Body of pancreas (tissue), 4 donors: ENCODE data around the gene VSX1. TPM values are rescaled to one million over a fixed set of nuclear protein-coding genes. Genes with fewer than 3 reads are reported as not detected.

ENCODE experiments used
- ATAC-seq: fragments of 150-250 bp; one replicate; pipeline ENCODE4 v1.9.1; 2016
- DNase-seq, 4 donors: peaks; one replicate each; pipeline ENCODE4 v3.0.0-alpha.2; 2019
- H3K27ac ChIP-seq, 4 donors: fragments of 200-600 bp; sonication (generic); 1 replicate in 3 of 4; 2 replicates in 1 of 4; pipeline versions ENCODE4 v1.5.1 to v1.6.1; 2016 to 2019; ENCODE audit warnings: mild to moderate bottlenecking in 1 of 4, mixed read lengths in 1 of 4, moderate library complexity in 1 of 4
- H3K27me3 ChIP-seq, 2 donors: fragments of 200-600 bp; sonication (generic); one replicate each; pipeline ENCODE4 v1.6.0; 2016; ENCODE audit warnings: mild to moderate bottlenecking in 1 of 2
- H3K36me3 ChIP-seq, 2 donors: fragments of 200-600 bp; sonication (generic); replicated peaks in 1 of 2; 2 replicates each; pipeline ENCODE4 v1.5.1; 2016; ENCODE audit warnings: low read depth in 2 of 2; ENCODE audit not compliant: insufficient read depth in 1 of 2
- H3K4me1 ChIP-seq: fragments of 200-600 bp; sonication (generic); one replicate; pipeline ENCODE4 v1.6.0; 2016
- H3K4me3 ChIP-seq, 2 donors: fragments of 200-600 bp; sonication (generic); 1 replicate in 1 of 2; 2 replicates in 1 of 2; pipeline ENCODE4 v1.5.1; 2016 to 2019
- H3K9me3 ChIP-seq, 3 donors: fragments of 200-600 bp; sonication (generic); 1 replicate in 2 of 3; 2 replicates in 1 of 3; pipeline ENCODE4 v1.5.1; 2016
- POLR2A ChIP-seq, 3 donors: fragments of 450-650 bp; IDR thresholded peaks; one replicate each; pipeline ENCODE4 v1.6.1; 2016; ENCODE audit warnings: antibody characterized with exemption in 3 of 3, mild to moderate bottlenecking in 2 of 3
- WGBS, 2 donors: methylation state at CpG; one replicate each; pipeline ENCODE4 v1.1.5; 2017; 5-methylcytosine and 5-hydroxymethylcytosine counted together
- intact Hi-C: fragments of 100-400 bp; cut with DNase I; formaldehyde crosslinking; loops from one replicate; pipeline ENCODE4 v1.15.1; 2023
- total RNA-seq, 2 donors: library from RNA; depleted of rRNA; stranded (reverse); fragments of >200 nt; gene quantifications; one replicate each; pipeline ENCODE4 v1.1.0, GENCODE V29; 2016
- TF ChIP-seq, protein P1 (sequence below), 7 experiments: fragments of 450-650 bp in 4 of 7; fragments of 200-600 bp in 3 of 7; sonication (generic) in 3 of 7; IDR thresholded peaks; one replicate each; pipeline ENCODE4 v1.5.1; 2016 to 2019; ENCODE audit warnings: antibody characterized with exemption in 7 of 7

The VSX1 gene
- total RNA-seq = under 1 TPM in 1 of 2 donors, not detected in 1; 0.66 TPM

DNA sequence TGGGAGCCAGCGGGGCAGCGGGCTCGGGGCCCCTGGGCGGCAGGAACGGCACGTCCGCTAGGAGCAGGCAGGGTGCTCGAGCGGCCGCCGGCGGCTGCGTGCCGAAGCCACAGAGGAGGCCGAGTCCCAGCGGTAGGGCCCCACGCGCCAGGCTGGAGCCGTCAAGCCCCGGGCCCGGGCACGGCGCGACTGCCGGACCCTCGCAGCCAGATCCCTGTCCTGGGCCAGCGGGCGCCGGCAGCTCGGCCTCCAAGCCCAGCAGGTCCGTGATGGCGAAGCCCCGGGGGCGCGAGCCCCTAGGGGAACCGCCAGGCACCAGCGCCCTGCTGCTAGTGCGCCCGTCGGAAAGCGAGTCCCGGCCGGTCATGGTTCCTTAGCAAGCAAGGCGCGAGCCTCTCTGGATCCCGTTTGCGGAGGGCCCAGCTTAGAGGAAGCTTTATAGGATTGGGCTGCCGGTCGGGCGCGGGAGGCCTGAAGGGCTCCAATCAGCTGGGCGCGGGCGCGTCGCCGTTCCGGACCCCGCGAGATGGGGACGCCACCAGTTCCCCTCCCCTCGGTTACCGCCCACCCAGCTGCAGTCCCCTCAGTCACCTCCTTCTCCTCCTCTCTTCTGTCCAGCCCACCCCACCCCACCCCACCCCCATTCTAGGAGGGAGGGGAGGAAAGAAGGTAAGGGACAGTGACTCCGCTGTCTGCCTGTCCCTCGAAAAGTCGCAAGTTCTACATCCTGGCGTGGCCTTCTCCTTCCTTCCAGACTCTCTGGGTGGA is at the start of gene VSX1:
Gene VSX1 (minus strand): TSS at position 412 of the 768 bp plus-strand sequence. CDS start 45 bp downstream, at position 367.
- 3 to 23% methylated on average over 12 to 61 of the region's 67 CpGs for WGBS, 2 donors
- ATAC-seq (peak; percentile 24), DNase-seq (peak in 1 of 4 donors; percentile 27)
- Histone ChIP-seq H3K27ac (no peak within 1 kb of the TSS), H3K36me3 (no peaks in the 10 kb centered on the region), H3K4me1 (peaks cover 43% of the 10 kb centered on the region), H3K27me3 (peaks cover 0 to 33% of the 10 kb centered on the region in 2 donors), H3K4me3 (no peak within 1 kb of the TSS), H3K9me3 (no peaks in the 10 kb centered on the region)
- intact Hi-C loops = loop anchor here (10.0 kb wide), 1 partner anchor 83 kb away; no protein-coding TSS in a partner anchor
- no peak for TF ChIP-seq POLR2A (IDR thresholded peaks at IDR 0.05)
- TF ChIP-seq, protein P1, sequence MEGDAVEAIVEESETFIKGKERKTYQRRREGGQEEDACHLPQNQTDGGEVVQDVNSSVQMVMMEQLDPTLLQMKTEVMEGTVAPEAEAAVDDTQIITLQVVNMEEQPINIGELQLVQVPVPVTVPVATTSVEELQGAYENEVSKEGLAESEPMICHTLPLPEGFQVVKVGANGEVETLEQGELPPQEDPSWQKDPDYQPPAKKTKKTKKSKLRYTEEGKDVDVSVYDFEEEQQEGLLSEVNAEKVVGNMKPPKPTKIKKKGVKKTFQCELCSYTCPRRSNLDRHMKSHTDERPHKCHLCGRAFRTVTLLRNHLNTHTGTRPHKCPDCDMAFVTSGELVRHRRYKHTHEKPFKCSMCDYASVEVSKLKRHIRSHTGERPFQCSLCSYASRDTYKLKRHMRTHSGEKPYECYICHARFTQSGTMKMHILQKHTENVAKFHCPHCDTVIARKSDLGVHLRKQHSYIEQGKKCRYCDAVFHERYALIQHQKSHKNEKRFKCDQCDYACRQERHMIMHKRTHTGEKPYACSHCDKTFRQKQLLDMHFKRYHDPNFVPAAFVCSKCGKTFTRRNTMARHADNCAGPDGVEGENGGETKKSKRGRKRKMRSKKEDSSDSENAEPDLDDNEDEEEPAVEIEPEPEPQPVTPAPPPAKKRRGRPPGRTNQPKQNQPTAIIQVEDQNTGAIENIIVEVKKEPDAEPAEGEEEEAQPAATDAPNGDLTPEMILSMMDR (IDR thresholded peaks at IDR 0.05) = peak in 2 of 7 experiments; percentile 2 to 6

DNA sequence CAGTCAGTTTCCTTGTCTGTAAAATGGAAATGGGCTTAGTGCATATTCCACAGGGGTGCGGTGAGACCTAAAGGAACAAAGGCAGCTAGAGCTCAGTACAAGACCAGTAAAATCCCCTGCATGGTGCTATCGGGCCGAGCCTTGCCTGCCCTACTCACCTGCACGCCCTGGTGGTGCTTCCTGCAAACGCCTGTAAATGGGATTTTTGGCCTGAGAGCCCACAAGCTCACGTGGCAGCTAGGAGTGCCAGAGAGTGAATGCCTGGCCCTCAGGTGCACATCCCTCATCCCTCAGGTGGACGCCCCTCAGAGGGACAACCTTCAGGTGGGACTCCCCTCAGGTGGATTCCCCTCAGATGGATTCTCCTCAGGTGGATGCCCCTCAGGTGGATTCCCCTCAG is 48.0 kb upstream of the VSX1 start:
- peaks cover 22% of the 10 kb centered on the region for H3K4me1 ChIP-seq
- no peaks in the 10 kb centered on the region for H3K9me3 ChIP-seq
- no peak overlapping the region for H3K27ac ChIP-seq
- ATAC-seq = no peak
- TF ChIP-seq POLR2A (IDR thresholded peaks at IDR 0.05) = no peak
- TF ChIP-seq, protein P1 (IDR thresholded peaks at IDR 0.05) = peak in 2 of 7 experiments; percentile 6 to 10
- intact Hi-C loops = no loop called here
- 71 to 90% methylated on average over 7 of the region's 7 CpGs for WGBS, 2 donors
- H3K36me3 ChIP-seq = no peaks in the 10 kb centered on the region
- no peak overlapping the region for H3K4me3 ChIP-seq
- H3K27me3 ChIP-seq = no peaks in the 10 kb centered on the region
- DNase-seq = no peak

DNA sequence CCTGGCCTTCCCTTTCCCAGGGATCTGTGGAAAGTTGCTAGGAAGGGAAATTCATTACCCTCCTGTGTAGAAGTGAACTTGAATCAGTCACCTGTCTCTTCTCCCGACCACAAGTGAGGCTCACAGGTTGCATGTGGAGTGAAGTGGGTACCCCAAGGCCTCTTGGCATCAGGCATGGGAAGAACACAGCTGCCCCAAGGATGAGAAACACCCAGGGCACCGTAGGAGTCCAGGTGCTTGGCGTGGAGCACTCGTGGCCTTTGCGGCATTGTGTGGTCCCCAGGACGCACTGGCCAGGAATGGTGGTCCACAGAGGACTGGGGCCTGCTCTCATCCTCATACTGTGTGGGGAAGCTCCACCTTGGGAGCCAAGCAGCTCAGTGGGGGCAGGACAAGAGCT is 47.5 kb upstream of the VSX1 start:
- Histone ChIP-seq H3K4me3 (no peak overlapping the region), H3K4me1 (peaks cover 17% of the 10 kb centered on the region), H3K27ac (no peak overlapping the region), H3K9me3 (no peaks in the 10 kb centered on the region), H3K27me3 (no peaks in the 10 kb centered on the region), H3K36me3 (no peaks in the 10 kb centered on the region)
- ATAC-seq = no peak
- intact Hi-C loops = no loop called here
- DNase-seq = peak in 3 of 4 donors; percentile 19 to 64 (median 39)
- no peak for TF ChIP-seq POLR2A (IDR thresholded peaks at IDR 0.05)
- TF ChIP-seq, protein P1 (IDR thresholded peaks at IDR 0.05) = no peak
- 36 to 60% methylated on average over 1 to 6 of the region's 6 CpGs for WGBS, 2 donors

DNA sequence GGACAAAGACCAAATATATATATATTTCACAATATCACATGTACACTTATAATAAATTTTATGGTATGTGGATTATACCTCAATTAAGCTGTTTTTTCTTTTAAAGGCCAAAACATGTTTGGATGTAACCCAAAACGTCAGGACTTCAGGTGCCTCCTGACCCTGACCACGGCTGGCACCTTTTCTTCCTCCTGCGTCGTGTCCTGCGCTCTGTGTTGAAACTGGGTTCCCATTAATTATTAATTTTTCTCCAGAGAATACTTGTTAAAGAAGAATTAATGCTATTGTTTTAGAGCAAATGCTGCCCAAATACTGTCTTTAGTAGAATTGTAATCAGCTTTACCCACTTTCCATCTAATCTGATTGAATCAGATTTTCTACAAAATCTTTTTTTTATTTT is 46.7 kb upstream of the VSX1 start:
- Histone ChIP-seq H3K4me1 (peaks cover 17% of the 10 kb centered on the region), H3K9me3 (no peaks in the 10 kb centered on the region), H3K36me3 (no peaks in the 10 kb centered on the region), H3K27ac (peak overlapping the region in 1 of 4 donors; percentile 26), H3K4me3 (no peak overlapping the region), H3K27me3 (no peaks in the 10 kb centered on the region)
- intact Hi-C loops = no loop called here
- DNase-seq (peak in 2 of 4 donors; percentile 40 to 41), ATAC-seq (peak; percentile 52)
- TF ChIP-seq, protein P1 (IDR thresholded peaks at IDR 0.05) = no peak
- TF ChIP-seq POLR2A (IDR thresholded peaks at IDR 0.05) = no peak
- 25 to 30% methylated on average over 5 of the region's 5 CpGs for WGBS, 2 donors
